RWPE2 (cell line): ENCODE results near the gene BMP5.

Experiments used
- ATAC-seq: fragments of 200-7000 bp; cut with Tn5 transposase; 3 replicates; pipeline ENCODE4 v1.9.1; 2021; ENCODE audit warnings: low read depth
- DNase-seq: peaks from one replicate; pipeline ENCODE4 v3.0.0-alpha.2; 2020; ENCODE audit warnings: low spot score
- H3K27ac ChIP-seq: fragments of 450-650 bp; 2 replicates; pipeline ENCODE4 v1.5.1; 2017; ENCODE audit warnings: mild to moderate bottlenecking; ENCODE audit not compliant: poor library complexity, severe bottlenecking
- H3K27me3 ChIP-seq: fragments of 250-450 bp; sonication (Bioruptor Pico); 2 replicates; pipeline ENCODE4 v1.5.1; 2021; ENCODE audit warnings: mild to moderate bottlenecking, moderate library complexity; ENCODE audit not compliant: insufficient read depth, poor library complexity, severe bottlenecking
- H3K36me3 ChIP-seq: fragments of 250-450 bp; sonication (Bioruptor Pico); 2 replicates; pipeline ENCODE4 v1.5.1; 2020; ENCODE audit warnings: low read depth, mild to moderate bottlenecking, moderate library complexity
- H3K4me1 ChIP-seq: fragments of 250-450 bp; sonication (Bioruptor Pico); 2 replicates; pipeline ENCODE4 v1.5.1; 2021; ENCODE audit warnings: mild to moderate bottlenecking, moderate library complexity; ENCODE audit not compliant: insufficient read depth, poor library complexity, severe bottlenecking
- H3K4me3 ChIP-seq: fragments of 250-450 bp; sonication (Bioruptor Pico); 2 replicates; pipeline ENCODE4 v1.5.1; 2021; ENCODE audit warnings: mild to moderate bottlenecking, moderate library complexity; ENCODE audit not compliant: severe bottlenecking
- H3K9me3 ChIP-seq: fragments of 250-450 bp; sonication (Bioruptor Pico); 2 replicates; pipeline ENCODE4 v1.5.1; 2021; ENCODE audit warnings: mild to moderate bottlenecking, moderate library complexity; ENCODE audit not compliant: severe bottlenecking
- CTCF ChIP-seq: fragments of 450-650 bp; IDR thresholded peaks from one replicate; pipeline ENCODE4 v1.5.1; 2017; ENCODE audit warnings: mild to moderate bottlenecking, moderate library complexity; ENCODE audit not compliant: poor library complexity, severe bottlenecking

Gene BMP5

GRCh38 chr6:55872866-55873265 is 2.5 kb downstream of the BMP5 start:
- TF ChIP-seq CTCF, result no peak
- Histone ChIP-seq H3K36me3 (no peaks in the 10 kb centered on the region), H3K9me3 (no peaks in the 10 kb centered on the region), H3K4me3 (no peak overlapping the region), H3K4me1 (peaks cover 20% of the 10 kb centered on the region), H3K27me3 (no peaks in the 10 kb centered on the region), H3K27ac (no peak overlapping the region)
- ATAC-seq, result no peak
- DNase-seq, result no peak

- H3K27ac ChIP-seq, result no peak overlapping the region
- ATAC-seq, result no peak
- DNase-seq, result no peak
- H3K9me3 ChIP-seq, result no peaks in the 10 kb centered on the region
- TF ChIP-seq CTCF, result no peak
- H3K4me3 ChIP-seq, result no peak overlapping the region
- no peaks in the 10 kb centered on the region for H3K36me3 ChIP-seq
- H3K4me1 ChIP-seq, result peaks cover 36% of the 10 kb centered on the region
- H3K27me3 ChIP-seq, result no peaks in the 10 kb centered on the region
Measured at GRCh38 chr6:55870181-55870813, 5.1 kb downstream of the BMP5 start.

GRCh38 chr6:55869674-55870073 is 5.7 kb downstream of the BMP5 start:
- TF ChIP-seq CTCF, result no peak
- no peak for DNase-seq
- no peak for ATAC-seq
- peaks cover 39% of the 10 kb centered on the region for H3K4me1 ChIP-seq
- H3K27ac ChIP-seq, result peak overlapping the region; percentile 56
- H3K9me3 ChIP-seq, result no peaks in the 10 kb centered on the region
- H3K4me3 ChIP-seq, result no peak overlapping the region
- H3K36me3 ChIP-seq, result no peaks in the 10 kb centered on the region
- H3K27me3 ChIP-seq, result no peaks in the 10 kb centered on the region

GRCh38 chr6:55868771-55869479 is 6.5 kb downstream of the BMP5 start:
- no peak for TF ChIP-seq CTCF
- Histone ChIP-seq H3K4me3 (no peak overlapping the region), H3K9me3 (no peaks in the 10 kb centered on the region), H3K27ac (peak overlapping the region; percentile 56), H3K27me3 (no peaks in the 10 kb centered on the region), H3K4me1 (peaks cover 39% of the 10 kb centered on the region), H3K36me3 (no peaks in the 10 kb centered on the region)
- ATAC-seq (peak; percentile 92), DNase-seq (peak; percentile 77)

GRCh38 chr6:55868176-55868575 is 7.2 kb downstream of the BMP5 start:
- DNase-seq (no peak), ATAC-seq (no peak)
- Histone ChIP-seq H3K4me1 (peaks cover 39% of the 10 kb centered on the region), H3K9me3 (no peaks in the 10 kb centered on the region), H3K27me3 (no peaks in the 10 kb centered on the region), H3K4me3 (no peak overlapping the region), H3K36me3 (no peaks in the 10 kb centered on the region), H3K27ac (peak overlapping the region; percentile 56)
- TF ChIP-seq CTCF, result no peak
